NCI-H510A (cell line): Measurements from ENCODE around the gene GRAMD2B.
"Not testable (repeated sequence)": the region's sequence is repeated elsewhere in the genome, so short reads cannot be mapped to it uniquely, and the experiment has no call there.

Source experiments
- DNase-seq: peaks from one replicate; lab custom pipeline; 2025; lab: John Stamatoyannopoulos, UW

Gene GRAMD2B

GRCh38 chr5:126422994-126423788, at the start of gene GRAMD2B:
TSS of gene GRAMD2B (plus strand) at chr5:126423409. CDS start at chr5:126423607, 198 bp downstream.
- DNase-seq: peak; percentile 74

- no peak for DNase-seq
Measured at GRCh38 chr5:126374109-126374416, 49.1 kb upstream of the GRAMD2B start.

GRCh38 chr5:126376443-126376842, 46.8 kb upstream of the GRAMD2B start:
- DNase-seq: no peak

- DNase-seq: no peak
Measured at GRCh38 chr5:126377424-126377823, 45.8 kb upstream of the GRAMD2B start.

- DNase-seq: not testable (repeated sequence)
Measured at GRCh38 chr5:126380316-126380715, 42.9 kb upstream of the GRAMD2B start.

- no peak for DNase-seq
Measured at GRCh38 chr5:126383246-126383645, 40.0 kb upstream of the GRAMD2B start.

- DNase-seq: no peak
Measured at GRCh38 chr5:126383776-126384175, 39.4 kb upstream of the GRAMD2B start.

- DNase-seq: no peak
Measured at GRCh38 chr5:126384985-126385384, 38.2 kb upstream of the GRAMD2B start.

GRCh38 chr5:126385524-126386502, 37.4 kb upstream of the GRAMD2B start:
- no peak for DNase-seq

- no peak for DNase-seq
Measured at GRCh38 chr5:126389179-126389578, 34.0 kb upstream of the GRAMD2B start.

GRCh38 chr5:126390051-126390450, 33.2 kb upstream of the GRAMD2B start:
- no peak for DNase-seq

- no peak for DNase-seq
Measured at GRCh38 chr5:126391386-126391785, 31.8 kb upstream of the GRAMD2B start.

- no peak for DNase-seq
Measured at GRCh38 chr5:126394211-126394788, 28.9 kb upstream of the GRAMD2B start.

- no peak for DNase-seq
Measured at GRCh38 chr5:126395198-126395597, 28.0 kb upstream of the GRAMD2B start.

- no peak for DNase-seq
Measured at GRCh38 chr5:126395605-126396004, 27.6 kb upstream of the GRAMD2B start.

- not testable (repeated sequence) for DNase-seq
Measured at GRCh38 chr5:126396721-126397120, 26.5 kb upstream of the GRAMD2B start.

- DNase-seq: no peak
Measured at GRCh38 chr5:126398791-126399190, 24.4 kb upstream of the GRAMD2B start.

GRCh38 chr5:126400621-126401251, 22.5 kb upstream of the GRAMD2B start:
- DNase-seq: no peak

- DNase-seq: no peak
Measured at GRCh38 chr5:126402621-126403555, 20.3 kb upstream of the GRAMD2B start.

- no peak for DNase-seq
Measured at GRCh38 chr5:126403876-126404275, 19.3 kb upstream of the GRAMD2B start.

- DNase-seq: no peak
Measured at GRCh38 chr5:126410623-126411022, 12.6 kb upstream of the GRAMD2B start.
